NCI-H2107 treated with DMSO at 0.1 percent for 48 hours (cell line): Measurements from ENCODE around the gene ARL8A.
"Not testable (repeated sequence)": the region's sequence is repeated elsewhere in the genome, so short reads cannot be mapped to it uniquely, and the experiment has no call there.

ENCODE experiments used
- DNase-seq: peaks from one replicate; lab custom pipeline; 2025; ENCODE audit not compliant: unreplicated experiment; lab: John Stamatoyannopoulos, UW

ARL8A gene

GRCh38 chr1:202176949-202177927 lies 32.7 kb upstream of the ARL8A start:
- no peak for DNase-seq

GRCh38 chr1:202173993-202174392 lies 29.5 kb upstream of the ARL8A start:
- no peak for DNase-seq

- DNase-seq: no peak
Observed at GRCh38 chr1:202172015-202172355, 27.4 kb upstream of the ARL8A start.

GRCh38 chr1:202171292-202172014 lies 26.9 kb upstream of the ARL8A start:
- no peak for DNase-seq

- DNase-seq: peak; percentile 90
Observed at GRCh38 chr1:202170726-202171125, 26.2 kb upstream of the ARL8A start.

GRCh38 chr1:202168861-202169260 lies 24.3 kb upstream of the ARL8A start:
- DNase-seq: no peak

- no peak for DNase-seq
Observed at GRCh38 chr1:202167708-202168415, 23.3 kb upstream of the ARL8A start.

- not testable (repeated sequence) for DNase-seq
Observed at GRCh38 chr1:202167054-202167453, 22.5 kb upstream of the ARL8A start.

GRCh38 chr1:202165942-202166843 lies 21.7 kb upstream of the ARL8A start:
- no peak for DNase-seq

GRCh38 chr1:202165267-202165941 lies 20.9 kb upstream of the ARL8A start:
- no peak for DNase-seq

- no peak for DNase-seq
Observed at GRCh38 chr1:202164271-202165037, 19.9 kb upstream of the ARL8A start.

GRCh38 chr1:202163281-202164270 lies 19.0 kb upstream of the ARL8A start:
- DNase-seq: no peak

GRCh38 chr1:202162418-202163280 lies 18.1 kb upstream of the ARL8A start:
- DNase-seq: no peak

- DNase-seq: no peak
Observed at GRCh38 chr1:202162047-202162417, 17.5 kb upstream of the ARL8A start.

- DNase-seq: no peak
Observed at GRCh38 chr1:202161151-202162046, 16.9 kb upstream of the ARL8A start.

- DNase-seq: no peak
Observed at GRCh38 chr1:202160377-202160940, 15.9 kb upstream of the ARL8A start, which contains the start of gene PTPN7. Gene PTPN7, minus strand, starts transcription at chr1:202160602. Its CDS starts 1,200 bp downstream, at chr1:202159402.
